Psoas muscle (tissue), 8 donors: ENCODE data around the gene HAPLN3. TPM values are rescaled to one million over a fixed set of nuclear protein-coding genes. Genes with fewer than 3 reads are reported as not detected.

Source experiments
- ATAC-seq, 4 donors: fragments of 200-7000 bp; cut with Tn5 transposase; one replicate each; pipeline ENCODE4 v1.9.1; 2020; ENCODE audit warnings: moderate library complexity in 3 of 4, mild to moderate bottlenecking in 2 of 4
- DNase-seq, 2 donors: peaks; one replicate each; pipeline ENCODE4 v3.0.0-alpha.2; 2020
- H3K27ac ChIP-seq: fragments of 200-600 bp; one replicate; pipeline ENCODE4 v1.8.0; 2022
- H3K27me3 ChIP-seq, 3 donors: fragments of 200-600 bp in 1 of 3; one replicate each; pipeline versions ENCODE4 v1.6.1 to v1.8.0; 2013 to 2022; ENCODE audit warnings: low read length in 2 of 3, mild to moderate bottlenecking in 2 of 3, moderate library complexity in 1 of 3; ENCODE audit not compliant: insufficient read depth in 3 of 3
- H3K36me3 ChIP-seq, 2 donors: fragments of 200-600 bp in 1 of 2; one replicate each; pipeline versions ENCODE4 v1.6.1 to v1.8.0; 2013 to 2022; ENCODE audit warnings: low read depth in 1 of 2, mild to moderate bottlenecking in 1 of 2, moderate library complexity in 1 of 2; ENCODE audit not compliant: insufficient read depth in 1 of 2
- H3K4me1 ChIP-seq: fragments of 200-600 bp; one replicate; pipeline ENCODE4 v1.8.0; 2022
- H3K4me3 ChIP-seq: fragments of 200-600 bp; one replicate; pipeline ENCODE4 v1.8.0; 2022; ENCODE audit warnings: mild to moderate bottlenecking
- H3K9me3 ChIP-seq: fragments of 200-600 bp; one replicate; pipeline ENCODE4 v1.8.0; 2022
- WGBS, 3 donors: extraction: QIAGEN DNeasy Blood & Tissue Kit; methylation state at CpG; one replicate each; pipeline versions ENCODE4 v1.1.6 to v1.1.7; 2013; 5-methylcytosine and 5-hydroxymethylcytosine counted together
- intact Hi-C, 2 donors: fragments of 100-400 bp; cut with DNase I; formaldehyde crosslinking; loops; one replicate each; pipeline versions ENCODE4 v1.11.0 to v1.14.2; 2022
- polyA plus RNA-seq, 3 donors: library from polyadenylated mRNA; stranded (reverse); fragments of 200-250 nt; gene quantifications; one replicate each; pipeline ENCODE4 v1.2.3, GENCODE V29; 2013
- total RNA-seq, 4 donors: library from RNA; stranded (reverse); fragmentation: NEBNext Ultra II Directional in 2 of 4; extraction: Animal tissue kit (Norgen Biotek cat#: 25700) in 2 of 4; gene quantifications; one replicate each; pipeline versions ENCODE4 v1.2.1 to v1.2.4, GENCODE V29; 2021 to 2023
- TF ChIP-seq, protein P1 (sequence below): fragments of 200-600 bp; IDR thresholded peaks from one replicate; pipeline ENCODE4 v1.8.0; 2022; ENCODE audit warnings: antibody characterized with exemption
- donor health status: healthy with polysubstance abuse.
- donor health status: DM: no; HTN: no; CAD: no; lungs with moderate emphysema.
- donor health status: Bipolar disorder and iron deficiency.
- donor health status: healthy.
- donor health status: DM: yes; HTN: yes; CAD: no.
- donor health status: DM: no; HTN: no; CAD: no.
- donor health status: DM: no; HTN: no; CAD: no.
- donor health status: DM: yes; HTN: yes; CAD: no.

Gene HAPLN3
- total and polyA plus RNA-seq, 7 donors, result 1.2 to 5.8 (median 3.9) TPM

- 89 to 90% (median 89%) methylated on average over 3 of the region's 3 CpGs for WGBS, 3 donors
- ATAC-seq, result no peak
- intact Hi-C loops, result no loop called here
- Histone ChIP-seq H3K4me1 (no peaks in the 10 kb centered on the region), H3K9me3 (no peaks in the 10 kb centered on the region), H3K27me3 (peaks cover 0 to 5% (median 5%) of the 10 kb centered on the region in 3 donors), H3K27ac (no peak overlapping the region), H3K36me3 (no peaks in the 10 kb centered on the region), H3K4me3 (no peak overlapping the region)
- no peak for DNase-seq
- TF ChIP-seq, protein P1, sequence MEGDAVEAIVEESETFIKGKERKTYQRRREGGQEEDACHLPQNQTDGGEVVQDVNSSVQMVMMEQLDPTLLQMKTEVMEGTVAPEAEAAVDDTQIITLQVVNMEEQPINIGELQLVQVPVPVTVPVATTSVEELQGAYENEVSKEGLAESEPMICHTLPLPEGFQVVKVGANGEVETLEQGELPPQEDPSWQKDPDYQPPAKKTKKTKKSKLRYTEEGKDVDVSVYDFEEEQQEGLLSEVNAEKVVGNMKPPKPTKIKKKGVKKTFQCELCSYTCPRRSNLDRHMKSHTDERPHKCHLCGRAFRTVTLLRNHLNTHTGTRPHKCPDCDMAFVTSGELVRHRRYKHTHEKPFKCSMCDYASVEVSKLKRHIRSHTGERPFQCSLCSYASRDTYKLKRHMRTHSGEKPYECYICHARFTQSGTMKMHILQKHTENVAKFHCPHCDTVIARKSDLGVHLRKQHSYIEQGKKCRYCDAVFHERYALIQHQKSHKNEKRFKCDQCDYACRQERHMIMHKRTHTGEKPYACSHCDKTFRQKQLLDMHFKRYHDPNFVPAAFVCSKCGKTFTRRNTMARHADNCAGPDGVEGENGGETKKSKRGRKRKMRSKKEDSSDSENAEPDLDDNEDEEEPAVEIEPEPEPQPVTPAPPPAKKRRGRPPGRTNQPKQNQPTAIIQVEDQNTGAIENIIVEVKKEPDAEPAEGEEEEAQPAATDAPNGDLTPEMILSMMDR, result no peak
Observed at GRCh38 chr15:88848203-88848602, 47.1 kb downstream of the HAPLN3 start.

GRCh38 chr15:88847144-88847543 is 48.2 kb downstream of the HAPLN3 start:
- intact Hi-C loops, result no loop called here
- no peak overlapping the region for H3K4me3 ChIP-seq
- H3K27me3 ChIP-seq, result peaks cover 0 to 5% (median 5%) of the 10 kb centered on the region in 3 donors
- ATAC-seq (no peak), DNase-seq (no peak)
- H3K9me3 ChIP-seq, result no peaks in the 10 kb centered on the region
- H3K27ac ChIP-seq, result no peak overlapping the region
- H3K4me1 ChIP-seq, result no peaks in the 10 kb centered on the region
- 82 to 86% (median 85%) methylated on average over 20 of the region's 20 CpGs for WGBS, 3 donors
- no peaks in the 10 kb centered on the region for H3K36me3 ChIP-seq
- TF ChIP-seq, protein P1, result no peak

DNA sequence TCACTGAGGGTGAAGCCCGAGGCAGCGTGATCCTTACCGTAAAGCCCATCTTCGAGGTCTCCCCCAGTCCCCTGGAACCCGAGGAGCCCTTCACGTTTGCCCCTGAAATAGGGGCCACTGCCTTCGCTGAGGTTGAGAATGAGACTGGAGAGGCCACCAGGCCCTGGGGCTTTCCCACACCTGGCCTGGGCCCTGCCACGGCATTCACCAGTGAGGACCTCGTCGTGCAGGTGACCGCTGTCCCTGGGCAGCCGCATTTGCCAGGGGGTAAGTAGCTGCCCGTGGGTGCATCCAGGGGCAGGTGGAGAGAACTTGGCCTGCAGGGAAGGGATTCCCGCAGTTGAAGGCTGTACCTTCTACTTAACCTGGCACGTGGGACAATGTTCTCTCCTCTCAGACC is 49.7 kb downstream of the HAPLN3 start:
- H3K4me3 ChIP-seq, result no peak overlapping the region
- H3K9me3 ChIP-seq, result no peaks in the 10 kb centered on the region
- TF ChIP-seq, protein P1, result no peak
- H3K4me1 ChIP-seq, result no peaks in the 10 kb centered on the region
- H3K27ac ChIP-seq, result no peak overlapping the region
- H3K36me3 ChIP-seq, result no peaks in the 10 kb centered on the region
- intact Hi-C loops, result no loop called here
- ATAC-seq, result no peak
- DNase-seq, result no peak
- no peaks in the 10 kb centered on the region for H3K27me3 ChIP-seq
- WGBS, 3 donors, result 87 to 91% (median 89%) methylated on average over 15 of the region's 15 CpGs

GRCh38 chr15:88844749-88845386 is 50.5 kb downstream of the HAPLN3 start:
- DNase-seq (no peak), ATAC-seq (no peak)
- intact Hi-C loops, result no loop called here
- no peaks in the 10 kb centered on the region for H3K27me3 ChIP-seq
- 48 to 60% (median 60%) methylated on average over 5 of the region's 5 CpGs for WGBS, 3 donors
- H3K4me1 ChIP-seq, result no peaks in the 10 kb centered on the region
- no peak overlapping the region for H3K27ac ChIP-seq
- H3K36me3 ChIP-seq, result no peaks in the 10 kb centered on the region
- no peaks in the 10 kb centered on the region for H3K9me3 ChIP-seq
- H3K4me3 ChIP-seq, result no peak overlapping the region
- TF ChIP-seq, protein P1, result no peak

DNA sequence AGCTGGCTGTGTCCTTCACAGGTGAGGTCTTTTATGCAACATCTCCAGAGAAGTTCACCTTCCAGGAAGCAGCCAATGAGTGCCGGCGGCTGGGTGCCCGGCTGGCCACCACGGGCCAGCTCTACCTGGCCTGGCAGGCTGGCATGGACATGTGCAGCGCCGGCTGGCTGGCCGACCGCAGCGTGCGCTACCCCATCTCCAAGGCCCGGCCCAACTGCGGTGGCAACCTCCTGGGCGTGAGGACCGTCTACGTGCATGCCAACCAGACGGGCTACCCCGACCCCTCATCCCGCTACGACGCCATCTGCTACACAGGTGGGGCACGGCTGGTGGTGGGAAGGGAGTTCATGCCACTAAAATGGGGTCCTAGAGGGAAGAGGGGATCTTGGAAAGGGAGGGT is 52.0 kb downstream of the HAPLN3 start:
- no peaks in the 10 kb centered on the region for H3K9me3 ChIP-seq
- H3K36me3 ChIP-seq, result no peaks in the 10 kb centered on the region
- ATAC-seq (no peak), DNase-seq (no peak)
- no peak overlapping the region for H3K4me3 ChIP-seq
- H3K27ac ChIP-seq, result no peak overlapping the region
- 83 to 96% (median 84%) methylated on average over 21 of the region's 21 CpGs for WGBS, 3 donors
- TF ChIP-seq, protein P1, result no peak
- intact Hi-C loops, result no loop called here
- H3K4me1 ChIP-seq, result no peaks in the 10 kb centered on the region
- peaks cover 0 to 2% (median 0%) of the 10 kb centered on the region in 3 donors for H3K27me3 ChIP-seq
